Common myeloid progenitor, CD34-positive (primary cell): Measurements from ENCODE around the gene CCZ1.
A peak's percentile ranks its signal among the peaks of the same experiment; 100 is the strongest.
"Not testable (repeated sequence)": the region's sequence is repeated elsewhere in the genome, so short reads cannot be mapped to it uniquely, and the experiment has no call there.

Experiments
- CTCF ChIA-PET: fragments of 350-600 bp; sonication (Branson Sonifier 250); formaldehyde crosslinking; loops from one replicate; lab custom pipeline; 2021; ENCODE audit warnings: antibody characterized with exemption; lab: Charles Lee
- POLR2A ChIA-PET: fragments of 350-600 bp; sonication (Branson Sonifier 250); formaldehyde crosslinking; loops from one replicate; lab custom pipeline; 2021; ENCODE audit warnings: antibody characterized with exemption; lab: Charles Lee
- DNase-seq, 3 donors: peaks; one replicate each; pipeline versions ENCODE4 v3.0.0 to v3.0.0-alpha.2; 2013
- H3K27ac ChIP-seq, 2 experiments: 1 replicate in 1 of 2; 2 replicates in 1 of 2; pipeline ENCODE4 v1.7.0; 2013; ENCODE audit warnings: inconsistent platforms in 2 of 2, low read length in 2 of 2, mild to moderate bottlenecking in 2 of 2, low read depth in 1 of 2, moderate library complexity in 1 of 2; ENCODE audit not compliant: severe bottlenecking in 2 of 2, insufficient read depth in 1 of 2, poor library complexity in 1 of 2
- H3K27me3 ChIP-seq, 5 experiments: replicated peaks in 2 of 5; 1 replicate in 3 of 5; 2 replicates in 2 of 5; pipeline versions ENCODE4 v1.6.1 to v1.7.0; 2013; ENCODE audit warnings: low read length in 4 of 5, mild to moderate bottlenecking in 2 of 5, moderate library complexity in 2 of 5, inconsistent platforms in 1 of 5; ENCODE audit not compliant: insufficient read depth in 5 of 5, control insufficient read depth in 4 of 5
- H3K36me3 ChIP-seq, 4 experiments: 1 replicate in 2 of 4; 2 replicates in 2 of 4; pipeline versions ENCODE4 v1.6.1 to v1.7.0; 2013; ENCODE audit warnings: low read length in 3 of 4, control low read depth in 1 of 4, mild to moderate bottlenecking in 1 of 4; ENCODE audit not compliant: control insufficient read depth in 4 of 4, insufficient read depth in 4 of 4
- H3K4me1 ChIP-seq, 4 experiments: 1 replicate in 3 of 4; 2 replicates in 1 of 4; pipeline versions ENCODE4 v1.6.1 to v1.7.1; 2013; ENCODE audit warnings: low read length in 3 of 4, mild to moderate bottlenecking in 3 of 4, control low read depth in 1 of 4, inconsistent platforms in 1 of 4, moderate library complexity in 1 of 4; ENCODE audit not compliant: control insufficient read depth in 4 of 4, insufficient read depth in 4 of 4; ENCODE audit errors: control extremely low read depth in 1 of 4
- H3K4me3 ChIP-seq, 7 experiments: 1 replicate in 4 of 7; 2 replicates in 3 of 7; pipeline versions ENCODE4 v1.5.1 to v1.7.0; 2013; ENCODE audit warnings: mild to moderate bottlenecking in 7 of 7, low read length in 6 of 7, moderate library complexity in 6 of 7, inconsistent platforms in 2 of 7, low read depth in 2 of 7, control low read depth in 1 of 7; ENCODE audit not compliant: insufficient read depth in 4 of 7, control insufficient read depth in 1 of 7; ENCODE audit errors: extremely low read depth in 1 of 7
- H3K9me3 ChIP-seq, 5 experiments: 1 replicate in 4 of 5; 2 replicates in 1 of 5; pipeline versions ENCODE4 v1.6.1 to v1.7.1; 2013; ENCODE audit warnings: low read length in 4 of 5, mild to moderate bottlenecking in 2 of 5, inconsistent platforms in 1 of 5, low read depth in 1 of 5, moderate library complexity in 1 of 5; ENCODE audit not compliant: control insufficient read depth in 4 of 5, insufficient read depth in 2 of 5; ENCODE audit errors: control extremely low read depth in 1 of 5
- WGBS: methylation state at CpG from one replicate; pipeline ENCODE4 v1.1.5; 2013; ENCODE audit not compliant: insufficient coverage; 5-methylcytosine and 5-hydroxymethylcytosine counted together

The CCZ1 gene

DNA sequence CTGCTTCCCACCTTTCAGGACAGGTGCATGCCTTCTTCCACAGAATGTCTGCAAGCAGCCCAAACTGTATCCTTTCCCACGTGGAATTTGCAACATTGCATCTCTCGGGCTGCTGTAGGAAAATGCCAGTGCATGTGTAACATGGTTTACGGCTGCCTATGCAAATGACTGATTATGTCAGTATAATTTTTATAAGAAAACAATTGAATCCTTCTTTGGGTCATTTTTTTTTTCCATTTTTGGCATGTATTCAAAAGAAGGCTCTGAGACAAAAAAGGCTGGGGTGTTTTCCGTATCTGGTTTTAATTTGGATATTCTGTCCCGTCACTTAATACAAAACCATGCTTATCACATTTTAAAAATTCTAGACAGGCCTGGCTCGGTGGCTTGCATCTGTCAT, 18.4 kb upstream of the CCZ1 start:
- H3K4me3 ChIP-seq, H3K36me3 ChIP-seq, H3K4me1 ChIP-seq, H3K27ac ChIP-seq, POLR2A ChIA-PET, H3K27me3 ChIP-seq, DNase-seq, CTCF ChIA-PET, H3K9me3 ChIP-seq: not testable (repeated sequence)
- 80% methylated on average over 1 of the region's 6 CpGs for WGBS

GRCh38 chr7:5884431-5884830, 14.1 kb upstream of the CCZ1 start:
- not testable (repeated sequence) for H3K4me3 ChIP-seq

DNA sequence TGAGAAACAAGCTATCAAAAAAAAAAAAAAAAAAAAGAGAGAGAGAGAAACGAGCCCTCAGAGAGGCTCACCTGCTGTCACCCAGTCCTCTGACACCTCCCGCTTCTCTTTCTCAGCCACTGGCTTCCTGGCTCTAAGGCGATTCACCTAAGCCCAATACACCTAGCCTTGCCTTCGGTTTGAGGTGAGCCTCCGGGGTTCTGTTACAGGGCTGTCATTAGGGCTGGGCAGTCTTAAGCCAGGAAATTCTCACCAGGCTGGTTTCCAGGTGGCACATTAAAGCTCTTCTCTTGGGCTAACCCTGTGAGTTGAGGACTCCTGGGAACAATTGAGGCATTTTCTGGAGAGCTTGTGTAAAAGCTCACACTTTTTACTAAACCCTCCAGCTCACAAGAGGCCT, 10.5 kb upstream of the CCZ1 start:
- H3K27ac ChIP-seq, DNase-seq, H3K36me3 ChIP-seq, H3K9me3 ChIP-seq, H3K4me1 ChIP-seq, CTCF ChIA-PET, H3K4me3 ChIP-seq, H3K27me3 ChIP-seq: not testable (repeated sequence)
- 96% methylated on average over 4 of the region's 5 CpGs for WGBS
- POLR2A ChIA-PET, result interaction anchor here (0.6 kb wide), 1 partner anchor 38 kb away, joined by 3 read pairs; no protein-coding TSS in a partner anchor

More at GRCh38 chr7:5884431-5884830, 14.1 kb upstream of the CCZ1 start:
- H3K27ac ChIP-seq, DNase-seq, H3K27me3 ChIP-seq, POLR2A ChIA-PET, H3K36me3 ChIP-seq, CTCF ChIA-PET, H3K4me1 ChIP-seq, H3K9me3 ChIP-seq: not testable (repeated sequence)
- 92% methylated on average over 2 of the region's 5 CpGs for WGBS

GRCh38 chr7:5890244-5890643, 8.3 kb upstream of the CCZ1 start:
- H3K4me1 ChIP-seq, CTCF ChIA-PET, H3K4me3 ChIP-seq, H3K36me3 ChIP-seq, POLR2A ChIA-PET, H3K27me3 ChIP-seq, H3K9me3 ChIP-seq, DNase-seq, H3K27ac ChIP-seq: not testable (repeated sequence)
- no CpG with 5 or more reads among the region's 2 CpGs for WGBS

GRCh38 chr7:5892498-5892897, 6.0 kb upstream of the CCZ1 start:
- POLR2A ChIA-PET, result no interaction called here
- 100% methylated on average over 9 of the region's 9 CpGs for WGBS
- H3K4me3 ChIP-seq, result no peak overlapping the region
- no peak overlapping the region for H3K27ac ChIP-seq
- H3K4me1 ChIP-seq, result no peaks in the 10 kb centered on the region
- no peaks in the 10 kb centered on the region for H3K36me3 ChIP-seq
- H3K9me3 ChIP-seq, result no peaks in the 10 kb centered on the region
- CTCF ChIA-PET, result no interaction called here
- no peaks in the 10 kb centered on the region for H3K27me3 ChIP-seq
- no peak for DNase-seq

DNA sequence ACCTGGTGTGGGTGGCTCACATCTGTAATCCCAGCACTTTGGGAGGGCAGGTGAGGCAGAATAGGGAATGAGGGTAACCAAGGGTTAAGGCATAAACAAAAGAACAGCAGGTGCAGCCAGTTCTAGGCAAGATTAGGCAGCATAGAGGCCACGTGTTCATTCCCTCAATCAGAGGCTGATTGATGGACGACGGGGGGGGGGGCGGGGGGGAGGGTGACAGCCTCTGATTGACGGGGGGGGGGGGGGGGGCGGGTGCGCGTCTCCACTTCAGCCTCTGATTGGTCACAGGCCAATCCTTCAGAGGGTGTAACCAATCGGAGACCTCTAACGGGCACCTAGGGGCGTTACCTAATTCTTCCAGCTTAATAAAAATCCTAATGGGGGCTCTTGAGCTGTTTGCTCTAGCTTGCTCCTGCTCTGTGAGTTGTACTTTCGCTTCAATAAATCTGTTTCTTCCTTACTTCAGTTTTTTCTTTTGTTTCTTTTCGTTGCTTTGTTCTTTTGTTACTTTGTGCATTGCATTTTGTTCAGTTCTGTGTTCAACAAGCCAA, 1.1 kb upstream of the CCZ1 start:
- H3K4me1 ChIP-seq, POLR2A ChIA-PET, H3K27ac ChIP-seq, H3K9me3 ChIP-seq, H3K36me3 ChIP-seq, CTCF ChIA-PET, H3K27me3 ChIP-seq: not testable (repeated sequence)
- WGBS, result no CpG with 5 or more reads among the region's 13 CpGs
- peak in 1 of 3 donors; percentile 4 for DNase-seq
- peak overlapping the region in 1 of 7 experiments; percentile 28 for H3K4me3 ChIP-seq

DNA sequence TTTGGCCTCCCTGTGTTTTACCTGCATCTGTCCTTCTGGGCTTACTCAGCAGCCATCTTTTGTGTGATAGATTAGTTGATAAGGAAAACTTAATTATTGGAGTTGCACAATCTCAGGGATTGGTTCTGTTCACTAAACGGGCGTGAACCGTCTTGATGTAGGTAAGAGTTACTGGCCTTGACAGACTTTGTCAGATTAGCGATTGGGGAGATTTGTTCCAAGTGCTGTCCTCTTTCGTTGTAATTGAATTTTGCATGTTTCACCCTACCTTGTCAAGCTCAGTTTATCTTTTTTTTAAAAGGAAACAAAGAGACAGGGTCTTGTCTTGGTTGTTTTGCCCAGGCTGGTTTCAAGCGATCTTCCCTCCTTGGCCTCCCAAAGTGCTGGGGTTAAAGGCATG, 4.5 kb downstream of the CCZ1 start:
- H3K27me3 ChIP-seq, H3K27ac ChIP-seq, H3K9me3 ChIP-seq, H3K4me1 ChIP-seq, H3K4me3 ChIP-seq, CTCF ChIA-PET, DNase-seq, POLR2A ChIA-PET: not testable (repeated sequence)
- 100% methylated on average over 1 of the region's 6 CpGs for WGBS
- H3K36me3 ChIP-seq, result peaks cover 0 to 15% (median 2%) of the 10 kb centered on the region in 4 experiments
